ENCODE data around the gene R3HDM4.
"Not testable (repeated sequence)": the region's sequence is repeated elsewhere in the genome, so short reads cannot be mapped to it uniquely, and the experiment has no call there.

R3HDM4 gene

GRCh38 chr19:913080-913748 is at the start of gene R3HDM4:
Gene R3HDM4 (minus strand): TSS chr19:913219. CDS start chr19:913157, 62 bp downstream.
- DNase-seq (ENCODE audit: low read depth in 2 of 3, low spot score in 2 of 3) = peak; percentile 67 to 75 (median 74)

DNA sequence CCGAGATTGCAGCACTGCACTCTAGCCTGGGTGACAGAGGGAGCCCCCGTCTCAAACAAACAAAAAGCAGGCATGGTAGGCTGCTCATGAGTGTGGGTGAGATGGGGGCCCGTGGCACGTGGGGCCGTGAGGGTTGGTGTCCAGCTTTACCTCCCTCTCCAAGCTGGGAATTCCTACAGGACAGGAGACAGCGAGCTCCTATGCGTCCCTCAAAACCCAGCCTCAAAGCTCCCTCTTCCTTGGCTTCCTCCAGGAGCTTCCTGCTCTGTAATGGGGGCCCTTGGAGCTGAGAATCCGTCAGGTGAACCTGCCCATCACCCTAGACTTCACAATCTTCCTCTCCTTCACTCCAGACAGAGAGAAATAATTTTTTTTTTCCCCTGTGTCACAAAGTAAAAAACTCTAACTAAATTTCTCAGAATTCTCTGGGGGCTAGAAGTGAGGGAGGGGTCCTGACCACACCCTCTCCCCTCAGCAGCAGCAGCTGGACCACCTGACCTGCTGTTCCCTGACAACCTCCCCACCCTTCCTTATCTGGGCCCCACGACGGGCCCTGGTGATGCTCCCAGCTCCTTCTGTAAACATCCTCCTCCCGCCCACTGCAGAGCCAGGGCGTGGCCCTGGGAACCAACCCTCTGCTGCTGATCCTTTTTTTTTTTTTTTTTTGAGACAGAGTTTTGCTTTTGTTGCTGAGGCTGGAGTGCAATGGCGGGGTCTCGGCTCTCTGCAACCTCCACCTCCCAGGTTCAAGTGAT is 49.0 kb upstream of the R3HDM4 start:
- no peak for DNase-seq (ENCODE audit: low read depth in 2 of 3, low spot score in 2 of 3)

- no peak for DNase-seq (ENCODE audit: low read depth in 2 of 3, low spot score in 2 of 3)
Observed at GRCh38 chr19:960601-960938, 47.6 kb upstream of the R3HDM4 start.

- DNase-seq (ENCODE audit: low read depth in 2 of 3, low spot score in 2 of 3) = no peak
Observed at GRCh38 chr19:960020-960419, 47.0 kb upstream of the R3HDM4 start.

DNA sequence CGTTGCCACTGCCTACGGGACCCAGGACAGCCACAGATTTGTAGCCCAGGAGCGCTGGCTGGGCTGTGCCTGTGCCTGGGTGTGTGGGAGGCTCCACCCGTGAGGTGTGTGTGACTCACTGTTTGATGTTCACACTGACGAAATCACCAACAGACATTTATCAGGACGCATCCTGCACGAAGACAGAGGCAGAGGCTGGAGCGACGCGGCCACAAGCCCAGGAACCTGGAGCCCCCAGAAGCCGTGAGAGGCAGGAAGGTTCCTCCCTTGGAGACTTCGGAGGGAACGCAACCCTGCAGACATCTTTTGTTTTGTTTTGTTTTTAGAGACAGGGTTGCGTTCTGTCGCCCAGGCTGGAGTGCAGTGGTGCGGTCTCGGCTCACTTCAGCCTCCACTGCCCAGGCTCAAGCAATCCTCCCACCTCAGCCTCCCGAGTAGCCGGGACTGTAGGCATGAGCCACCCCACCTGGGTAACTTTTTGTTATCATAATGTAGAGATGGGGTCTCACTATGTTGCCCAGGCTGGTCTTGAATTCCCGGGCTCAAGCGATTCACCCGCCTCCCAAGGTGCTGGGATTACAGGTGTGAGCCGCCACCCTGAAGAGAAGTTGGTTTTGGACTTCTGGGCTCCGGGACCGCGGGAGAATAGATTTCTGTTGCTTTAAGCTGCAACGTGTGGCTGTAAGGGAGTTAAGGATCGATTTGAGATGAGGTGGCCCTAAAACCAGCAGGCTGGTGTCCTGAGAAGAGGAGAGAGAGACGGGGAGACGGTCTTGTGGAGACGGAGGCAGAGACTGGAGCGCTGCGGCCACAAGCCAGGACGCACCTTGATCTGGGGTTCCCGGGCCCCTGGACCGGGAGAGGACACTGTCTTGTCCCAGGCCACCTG is 46.2 kb upstream of the R3HDM4 start:
- DNase-seq (ENCODE audit: low read depth in 2 of 3, low spot score in 2 of 3) = no peak

DNA sequence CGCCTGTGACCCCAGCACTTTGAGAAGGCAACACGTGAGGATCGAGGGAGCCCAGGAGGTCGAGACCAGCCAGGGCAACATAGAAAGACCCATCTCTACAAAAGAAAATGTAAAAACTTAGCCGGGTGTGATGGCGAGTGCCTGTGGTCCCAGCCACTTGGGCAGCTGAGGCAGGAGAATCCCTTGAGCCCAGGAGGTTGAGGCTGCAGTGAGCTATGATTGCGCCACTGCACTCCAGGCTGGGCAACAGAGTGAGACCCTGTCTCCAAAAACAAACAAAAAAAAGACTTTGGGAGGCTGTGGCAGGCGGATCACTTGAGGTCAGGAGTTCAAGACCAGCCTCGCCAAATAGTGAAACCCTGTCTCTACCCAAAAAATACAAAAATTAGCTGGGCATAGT is 44.6 kb upstream of the R3HDM4 start:
- DNase-seq (ENCODE audit: low read depth in 2 of 3, low spot score in 2 of 3) = not testable (repeated sequence)

GRCh38 chr19:956766-957440 is 43.9 kb upstream of the R3HDM4 start:
- DNase-seq (ENCODE audit: low read depth in 2 of 3, low spot score in 2 of 3) = no peak

- no peak for DNase-seq (ENCODE audit: low read depth in 2 of 3, low spot score in 2 of 3)
Observed at GRCh38 chr19:955803-956765, 43.1 kb upstream of the R3HDM4 start.

DNA sequence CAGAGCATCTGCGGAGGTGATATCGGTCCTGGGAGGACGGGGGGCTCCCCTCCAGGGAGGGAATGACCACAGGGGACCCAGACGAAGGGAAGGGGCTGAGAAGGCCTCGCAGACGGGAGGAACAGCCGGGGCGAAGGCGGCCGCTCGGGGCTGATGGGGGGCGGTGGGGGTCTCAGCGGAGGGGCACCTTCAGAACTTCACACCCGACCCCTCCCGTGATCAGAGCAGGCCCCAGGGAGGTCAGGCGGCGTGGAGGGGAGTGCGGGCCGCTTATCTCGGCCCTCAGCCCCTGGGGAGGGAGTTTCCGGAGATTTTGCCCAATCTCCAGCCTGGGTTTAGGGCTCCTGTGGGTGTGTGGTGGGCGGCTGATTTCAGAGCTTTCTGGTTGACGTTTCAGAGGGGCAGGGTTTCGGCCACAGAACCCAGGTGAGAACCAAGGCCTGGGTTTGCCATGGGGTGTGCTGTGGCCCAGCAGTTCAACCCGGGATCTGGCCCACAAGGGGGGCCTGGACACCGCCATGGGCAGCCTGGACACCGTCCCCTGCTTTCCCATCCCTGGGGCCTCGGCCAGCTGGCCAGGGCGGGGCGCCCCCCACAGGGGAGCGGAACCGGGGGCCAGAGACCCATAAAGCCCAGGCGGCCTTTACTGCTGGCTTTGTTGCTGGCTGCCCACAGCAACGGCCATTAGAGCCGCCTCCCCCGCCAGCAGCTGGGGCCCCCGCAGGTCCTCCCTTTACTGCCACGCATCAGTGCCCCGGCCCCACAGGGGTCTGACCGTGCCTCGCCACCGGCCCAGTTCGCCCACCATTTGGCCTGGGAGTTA is 41.9 kb upstream of the R3HDM4 start:
- DNase-seq (ENCODE audit: low read depth in 2 of 3, low spot score in 2 of 3) = no peak

- DNase-seq (ENCODE audit: low read depth in 2 of 3, low spot score in 2 of 3) = no peak
Observed at GRCh38 chr19:954272-954671, 41.3 kb upstream of the R3HDM4 start.

DNA sequence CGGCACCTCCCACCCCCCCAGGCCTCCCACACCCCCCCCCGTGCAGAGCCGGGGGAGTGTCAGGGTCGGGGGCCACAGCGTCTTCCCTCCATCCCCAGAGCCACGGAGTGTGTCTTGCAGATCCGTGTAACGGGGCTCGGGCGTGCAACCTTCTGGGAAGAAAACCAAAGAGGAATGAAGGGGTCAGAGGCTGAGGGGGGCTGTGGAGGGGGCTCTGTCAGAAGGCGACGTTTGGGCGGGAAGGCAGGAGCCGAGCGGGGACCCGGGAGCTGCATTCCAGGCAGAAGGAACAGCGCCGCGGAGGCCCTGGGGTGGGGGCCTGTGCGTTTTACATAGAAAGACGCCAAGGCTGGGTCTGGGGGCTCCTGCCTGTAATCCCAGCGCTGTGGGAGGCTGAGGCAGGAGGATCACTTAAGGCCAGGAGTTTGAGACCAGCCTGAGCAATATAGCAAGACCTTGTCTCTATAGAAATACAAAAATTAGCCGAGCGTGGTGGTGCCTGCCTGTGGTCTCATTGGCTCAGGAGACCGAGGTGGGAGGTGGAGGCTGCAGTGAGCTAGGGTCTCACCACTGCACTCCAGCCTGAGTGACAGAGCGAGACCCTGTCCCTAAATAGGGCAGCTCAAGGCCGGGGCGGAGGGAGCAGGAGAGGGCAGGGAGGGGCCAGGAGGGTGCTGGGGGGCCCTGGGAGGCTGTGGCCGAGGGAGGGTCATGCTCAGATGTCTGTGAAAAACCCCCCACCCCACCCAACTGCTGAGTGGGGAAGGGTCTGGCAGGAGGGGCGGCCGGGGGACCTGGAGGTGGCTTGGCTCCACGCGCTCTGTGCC is 40.6 kb upstream of the R3HDM4 start:
- no peak for DNase-seq (ENCODE audit: low read depth in 2 of 3, low spot score in 2 of 3)

DNA sequence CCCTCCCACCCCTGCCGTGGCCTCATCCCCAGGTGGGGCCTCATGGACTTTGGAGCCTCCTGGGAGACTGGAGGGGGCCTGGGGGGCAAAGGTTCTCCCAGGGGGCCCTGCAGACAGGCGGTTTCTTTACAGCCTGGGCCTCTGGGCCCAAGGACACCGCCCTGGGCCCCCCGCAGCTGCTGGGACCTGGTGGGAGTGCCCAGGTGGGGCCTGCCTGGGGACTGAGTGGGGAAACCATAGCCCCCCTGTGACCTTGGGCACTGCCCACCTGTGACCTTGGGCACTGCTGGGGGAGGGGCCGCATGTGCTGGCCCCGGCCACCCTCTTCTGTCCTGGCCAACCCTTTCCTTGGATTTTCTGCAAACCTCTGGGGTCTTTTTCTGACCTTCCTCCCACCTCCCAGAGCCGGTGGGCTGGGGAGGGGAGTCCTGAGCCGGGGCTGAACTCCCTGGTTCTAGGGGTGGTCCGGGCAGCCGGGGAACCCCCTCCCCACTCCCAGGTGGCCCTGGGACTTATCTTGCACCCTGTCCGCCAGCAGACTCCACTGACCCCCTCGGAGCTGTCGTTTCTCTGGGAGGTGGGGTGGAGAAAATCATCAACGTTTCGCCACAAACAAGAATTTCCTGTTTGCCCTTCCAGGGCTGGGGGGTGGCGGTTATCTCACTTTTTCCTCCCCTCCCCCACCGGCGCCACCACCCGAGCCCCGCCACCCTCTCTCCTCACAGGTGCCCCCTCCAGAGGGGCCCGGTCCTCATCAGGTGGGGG is 39.8 kb upstream of the R3HDM4 start:
- DNase-seq (ENCODE audit: low read depth in 2 of 3, low spot score in 2 of 3) = no peak

DNA sequence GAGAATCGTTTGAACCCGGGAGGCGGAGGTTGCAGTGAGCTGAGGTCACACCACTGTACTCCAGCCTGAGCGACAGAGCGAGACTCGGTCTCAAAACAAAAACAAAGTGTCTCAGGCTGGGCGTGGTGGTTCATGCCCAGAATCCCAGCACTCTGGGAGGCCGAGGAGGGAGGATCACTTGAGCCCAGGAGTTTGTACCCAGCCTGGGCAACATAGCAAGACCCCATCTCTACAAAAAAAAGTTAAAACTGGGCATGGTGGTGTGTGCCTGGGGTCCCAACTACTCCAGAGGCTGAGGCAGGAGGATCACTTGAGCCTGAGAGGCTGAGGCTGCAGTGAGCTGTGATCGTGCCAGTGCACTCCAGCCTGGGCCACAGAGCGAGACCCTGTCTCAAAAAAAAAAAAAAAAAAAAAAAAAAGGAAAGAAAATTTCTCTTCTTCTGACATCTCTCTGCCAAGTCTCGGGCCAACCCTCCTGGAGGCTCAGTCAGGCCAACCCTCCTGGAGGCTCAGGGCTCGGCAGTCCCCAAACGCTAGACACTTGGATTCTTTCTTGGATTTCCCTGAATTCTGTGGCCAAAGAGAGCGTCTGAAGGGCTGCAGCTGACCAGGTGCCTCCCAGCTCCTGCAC is 39.1 kb upstream of the R3HDM4 start:
- DNase-seq (ENCODE audit: low read depth in 2 of 3, low spot score in 2 of 3) = no peak

- DNase-seq (ENCODE audit: low read depth in 2 of 3, low spot score in 2 of 3) = no peak
Observed at GRCh38 chr19:950352-951066, 37.5 kb upstream of the R3HDM4 start.

DNA sequence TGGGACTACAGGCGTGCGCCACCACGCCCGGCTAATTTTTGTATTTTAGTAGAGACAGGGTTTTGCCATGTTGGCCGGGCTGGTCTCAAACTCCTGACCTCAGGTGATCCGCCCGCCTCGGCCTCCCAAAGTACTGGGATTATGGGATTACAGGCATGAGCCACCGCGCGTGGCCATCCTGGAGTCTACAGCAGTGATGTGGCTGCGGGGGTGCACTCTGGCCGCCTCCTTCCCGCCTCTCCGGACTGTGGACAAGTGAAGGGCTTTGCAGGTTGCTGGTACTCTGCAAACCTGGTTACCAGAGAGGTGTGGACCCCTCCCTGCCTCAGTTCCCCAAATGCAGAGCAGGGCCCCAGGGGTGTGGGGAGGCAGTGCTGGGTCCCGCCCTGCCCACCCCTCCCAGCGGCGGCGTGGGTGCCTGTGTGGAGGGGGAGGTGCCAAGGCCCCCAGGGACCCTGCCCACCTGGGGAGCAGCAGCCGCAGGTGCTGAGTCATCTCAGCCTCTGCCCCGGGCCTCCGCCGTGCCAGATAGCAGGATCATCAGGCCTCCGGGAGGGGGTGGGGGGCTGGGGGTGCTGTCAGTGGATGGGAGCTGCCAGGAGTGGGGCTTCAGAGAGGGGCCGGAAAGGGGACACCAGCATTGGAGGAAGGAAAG is 36.0 kb upstream of the R3HDM4 start:
- no peak for DNase-seq (ENCODE audit: low read depth in 2 of 3, low spot score in 2 of 3)
